ENCODE data around the gene THUMPD3. TPM values are rescaled to one million over a fixed set of nuclear protein-coding genes. Genes with fewer than 3 reads are reported as not detected.
A peak's percentile ranks its signal among the peaks of the same experiment; 100 is the strongest.

The THUMPD3 gene
- total and polyA plus RNA-seq, 2 of the 13 experiments (the other 11 are each of a cell fraction or from before 2014, with no cell fraction given): 31.2 to 44.1 TPM

DNA sequence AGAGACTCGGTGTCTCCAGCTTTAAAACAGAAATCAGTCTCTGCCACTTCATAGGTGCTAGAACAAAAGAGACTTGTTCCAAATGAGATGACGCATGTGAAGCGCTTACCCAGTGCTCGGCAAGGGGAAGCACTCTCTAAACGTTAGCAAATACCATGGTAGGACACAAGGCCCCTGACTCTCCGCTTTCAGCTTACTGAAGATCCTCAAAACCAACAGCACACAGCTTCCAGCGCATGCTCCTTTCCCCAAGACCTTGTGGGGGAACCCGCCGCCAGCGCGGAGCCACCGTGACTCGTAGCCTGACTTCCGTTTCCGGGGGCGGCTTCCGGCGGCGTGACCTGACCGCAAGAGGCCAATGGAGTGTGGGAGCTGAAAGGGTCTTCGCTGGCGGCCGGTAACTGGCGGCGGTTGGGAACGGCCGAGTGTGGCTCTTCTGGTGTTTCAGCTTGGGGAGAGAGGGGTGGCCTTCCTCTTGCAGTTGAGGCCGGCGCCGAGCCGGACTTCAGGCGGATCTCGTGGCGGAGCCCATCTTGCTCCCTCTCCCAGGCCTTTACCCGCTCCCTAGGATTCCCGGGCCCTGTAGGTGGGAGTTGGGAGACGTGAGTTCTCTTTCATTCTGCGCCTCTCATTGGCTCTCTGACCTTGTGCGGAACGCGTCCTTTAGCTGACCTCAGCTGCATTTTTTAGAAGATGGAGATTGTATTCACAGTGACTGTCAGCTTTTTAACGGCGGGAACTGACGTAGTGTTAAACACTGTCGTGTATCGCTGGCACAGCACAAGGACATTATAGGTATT is at the start of gene THUMPD3 (continued):
- 0 out of 2 replicates have a peak, but pooled peaks have one; percentile 11 for TF ChIP-seq SOX13 (IDR thresholded peaks at IDR 0.05)
- peak in 1 of 2 experiments; percentile 40; a peak in 1 of 4 replicates for TF ChIP-seq SOX13 (CRISPR knock-in tag; conservative IDR thresholded peaks at IDR 0.05 in 1 of 2, IDR thresholded peaks at IDR 0.05 in 1 of 2)
- peak; percentile 47; the same call in 1 of the 2 replicates for TF ChIP-seq ZNF3 (CRISPR knock-in tag; IDR thresholded peaks at IDR 0.05)
- peak; percentile 7; the same call in 1 of the 2 replicates for TF ChIP-seq RFX5 (IDR thresholded peaks at IDR 0.05; ENCODE audit: low read depth, low read length)
- TF ChIP-seq ZSCAN20 (CRISPR knock-in tag; IDR thresholded peaks at IDR 0.05; ENCODE audit: borderline replicate concordance): no peak
- peak; percentile 63; the same call in 1 of the 2 replicates for TF ChIP-seq PCBP1 (IDR thresholded peaks at IDR 0.05; ENCODE audit: borderline replicate concordance, low read depth, low read length)
- TF ChIP-seq ZNF556 (CRISPR knock-in tag; IDR thresholded peaks at IDR 0.05; ENCODE audit: borderline replicate concordance): peak; percentile 80; the same call in 1 of the 2 replicates
- no peak for TF ChIP-seq NFE2 (CRISPR knock-in tag; IDR thresholded peaks at IDR 0.05)
- peak; percentile 55 for TF ChIP-seq CEBPG (CRISPR knock-in tag; IDR thresholded peaks at IDR 0.05)
- TF ChIP-seq ZNF7 (CRISPR knock-in tag; IDR thresholded peaks at IDR 0.05): no peak
- TF ChIP-seq, protein P1, sequence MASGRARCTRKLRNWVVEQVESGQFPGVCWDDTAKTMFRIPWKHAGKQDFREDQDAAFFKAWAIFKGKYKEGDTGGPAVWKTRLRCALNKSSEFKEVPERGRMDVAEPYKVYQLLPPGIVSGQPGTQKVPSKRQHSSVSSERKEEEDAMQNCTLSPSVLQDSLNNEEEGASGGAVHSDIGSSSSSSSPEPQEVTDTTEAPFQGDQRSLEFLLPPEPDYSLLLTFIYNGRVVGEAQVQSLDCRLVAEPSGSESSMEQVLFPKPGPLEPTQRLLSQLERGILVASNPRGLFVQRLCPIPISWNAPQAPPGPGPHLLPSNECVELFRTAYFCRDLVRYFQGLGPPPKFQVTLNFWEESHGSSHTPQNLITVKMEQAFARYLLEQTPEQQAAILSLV (CRISPR knock-in tag; IDR thresholded peaks at IDR 0.05; ENCODE audit: borderline replicate concordance): peak; percentile 95
- 0 out of 2 replicates have a peak, but pooled peaks have one; percentile 75 for TF ChIP-seq ZFP1 (CRISPR knock-in tag; IDR thresholded peaks at IDR 0.05)
- TF ChIP-seq ZFP36L2 (CRISPR knock-in tag; IDR thresholded peaks at IDR 0.05): no peak
- peak; percentile 91 for TF ChIP-seq SMYD3 (CRISPR knock-in tag; IDR thresholded peaks at IDR 0.05)
- TF ChIP-seq, protein P2, sequence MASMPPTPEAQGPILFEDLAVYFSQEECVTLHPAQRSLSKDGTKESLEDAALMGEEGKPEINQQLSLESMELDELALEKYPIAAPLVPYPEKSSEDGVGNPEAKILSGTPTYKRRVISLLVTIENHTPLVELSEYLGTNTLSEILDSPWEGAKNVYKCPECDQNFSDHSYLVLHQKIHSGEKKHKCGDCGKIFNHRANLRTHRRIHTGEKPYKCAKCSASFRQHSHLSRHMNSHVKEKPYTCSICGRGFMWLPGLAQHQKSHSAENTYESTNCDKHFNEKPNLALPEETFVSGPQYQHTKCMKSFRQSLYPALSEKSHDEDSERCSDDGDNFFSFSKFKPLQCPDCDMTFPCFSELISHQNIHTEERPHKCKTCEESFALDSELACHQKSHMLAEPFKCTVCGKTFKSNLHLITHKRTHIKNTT (CRISPR knock-in tag; IDR thresholded peaks at IDR 0.05): no peak
- TF ChIP-seq ZBTB3 (CRISPR knock-in tag; IDR thresholded peaks at IDR 0.05; ENCODE audit: borderline replicate concordance, low read depth): no peak
- TF ChIP-seq AHR (CRISPR knock-in tag; IDR thresholded peaks at IDR 0.05): peak; percentile 95; the same call in 1 of the 2 replicates
- peak; percentile 78 for TF ChIP-seq FOSL2 (CRISPR knock-in tag; IDR thresholded peaks at IDR 0.05)
- peak; percentile 77; the same call in 1 of the 2 replicates for TF ChIP-seq HNRNPL (IDR thresholded peaks at IDR 0.05; ENCODE audit: low read depth, low read length)
- peak; percentile 70 for TF ChIP-seq DR1 (CRISPR knock-in tag; IDR thresholded peaks at IDR 0.05)
- TF ChIP-seq, protein P3, sequence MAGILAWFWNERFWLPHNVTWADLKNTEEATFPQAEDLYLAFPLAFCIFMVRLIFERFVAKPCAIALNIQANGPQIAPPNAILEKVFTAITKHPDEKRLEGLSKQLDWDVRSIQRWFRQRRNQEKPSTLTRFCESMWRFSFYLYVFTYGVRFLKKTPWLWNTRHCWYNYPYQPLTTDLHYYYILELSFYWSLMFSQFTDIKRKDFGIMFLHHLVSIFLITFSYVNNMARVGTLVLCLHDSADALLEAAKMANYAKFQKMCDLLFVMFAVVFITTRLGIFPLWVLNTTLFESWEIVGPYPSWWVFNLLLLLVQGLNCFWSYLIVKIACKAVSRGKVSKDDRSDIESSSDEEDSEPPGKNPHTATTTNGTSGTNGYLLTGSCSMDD (CRISPR knock-in tag; IDR thresholded peaks at IDR 0.05): peak; percentile 66; the same call in 1 of the 2 replicates
- peak; percentile 97 for TF ChIP-seq ZNF607 (CRISPR knock-in tag; IDR thresholded peaks at IDR 0.05; ENCODE audit: borderline replicate concordance)
- no peak for TF ChIP-seq PHB2 (IDR thresholded peaks at IDR 0.05; ENCODE audit: partially characterized antibody)
- peak; percentile 92 for TF ChIP-seq RXRA (CRISPR knock-in tag; IDR thresholded peaks at IDR 0.05)
- peak; percentile 25; the same call in 1 of the 2 replicates for TF ChIP-seq JDP2 (CRISPR knock-in tag; IDR thresholded peaks at IDR 0.05; ENCODE audit: borderline replicate concordance)
- TF ChIP-seq ZFP37 (CRISPR knock-in tag; IDR thresholded peaks at IDR 0.05; ENCODE audit: borderline replicate concordance): peak; percentile 94
- TF ChIP-seq DNMT3B (CRISPR knock-in tag; conservative IDR thresholded peaks at IDR 0.05): peak; percentile 76; the same call in 1 of the 2 replicates
- TF ChIP-seq, protein P4, sequence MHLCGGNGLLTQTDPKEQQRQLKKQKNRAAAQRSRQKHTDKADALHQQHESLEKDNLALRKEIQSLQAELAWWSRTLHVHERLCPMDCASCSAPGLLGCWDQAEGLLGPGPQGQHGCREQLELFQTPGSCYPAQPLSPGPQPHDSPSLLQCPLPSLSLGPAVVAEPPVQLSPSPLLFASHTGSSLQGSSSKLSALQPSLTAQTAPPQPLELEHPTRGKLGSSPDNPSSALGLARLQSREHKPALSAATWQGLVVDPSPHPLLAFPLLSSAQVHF (CRISPR knock-in tag; IDR thresholded peaks at IDR 0.05): peak; percentile 85

Measured in HepG2 (cell line).